HepG2 (cell line): ENCODE measurements around the gene USP9X.

Experiments
- DRAP1 ChIP-seq: IDR thresholded peaks from 2 replicates; pipeline ENCODE4 v1.6.1; 2016; ENCODE audit warnings: missing genetic modification reagents, missing compliant biosample characterization
- HOXA7 ChIP-seq: sonication (generic); formaldehyde crosslinking; IDR thresholded peaks from 2 replicates; pipeline ENCODE4 v1.8.1; 2022; ENCODE audit warnings: mild to moderate bottlenecking, missing genetic modification reagents, moderate library complexity
- MED1 ChIP-seq: sonication (generic); formaldehyde crosslinking; IDR thresholded peaks from 2 replicates; pipeline ENCODE4 v1.4.0; 2020; ENCODE audit warnings: missing genetic modification reagents
- MYC ChIP-seq: sonication (generic); formaldehyde crosslinking; IDR thresholded peaks from 2 replicates; pipeline ENCODE4 v1.9.0; 2021; ENCODE audit warnings: missing genetic modification reagents, borderline replicate concordance
- PBX2 ChIP-seq: IDR thresholded peaks from 2 replicates; pipeline ENCODE4 v1.6.1; 2016; ENCODE audit warnings: control low read depth
- SKIL ChIP-seq: sonication (generic); formaldehyde crosslinking; IDR thresholded peaks from 2 replicates; pipeline ENCODE4 v1.8.0; 2022; ENCODE audit warnings: missing genetic modification reagents, mild to moderate bottlenecking, moderate library complexity, borderline replicate concordance
- ZBTB37 ChIP-seq: sonication (generic); formaldehyde crosslinking; IDR thresholded peaks from 2 replicates; pipeline ENCODE4 v1.4.0; 2020; ENCODE audit warnings: mild to moderate bottlenecking, missing genetic modification reagents
- ZNF256 ChIP-seq: sonication (generic); formaldehyde crosslinking; conservative IDR thresholded peaks from 2 replicates; pipeline ENCODE4 v1.4.0; 2020; ENCODE audit warnings: missing genetic modification reagents
- ZNF282 ChIP-seq: fragments of 450-650 bp; IDR thresholded peaks from 2 replicates; pipeline ENCODE4 v1.6.1; 2018; ENCODE audit not compliant: partially characterized antibody
- ZNF33B ChIP-seq: sonication (generic); formaldehyde crosslinking; IDR thresholded peaks from 2 replicates; pipeline ENCODE4 v1.5.1; 2020; ENCODE audit warnings: mild to moderate bottlenecking, missing genetic modification reagents
- ZNF468 ChIP-seq: sonication (generic); formaldehyde crosslinking; IDR thresholded peaks from 2 replicates; pipeline ENCODE4 v1.8.0; 2022; ENCODE audit warnings: mild to moderate bottlenecking, moderate library complexity, missing genetic modification reagents
- ZNF891 ChIP-seq: sonication (generic); formaldehyde crosslinking; IDR thresholded peaks from 2 replicates; pipeline ENCODE4 v1.5.0; 2020; ENCODE audit warnings: mild to moderate bottlenecking, missing genetic modification reagents
- TF ChIP-seq, protein P1 (sequence below): sonication (generic); formaldehyde crosslinking; IDR thresholded peaks from 2 replicates; pipeline ENCODE4 v1.5.0; 2020; ENCODE audit warnings: mild to moderate bottlenecking, missing genetic modification reagents, moderate library complexity

GRCh38 chrX:41276661-41277506, 191.6 kb downstream of the USP9X start:
- TF ChIP-seq ZNF256 (CRISPR knock-in tag) (no peak), HOXA7 (CRISPR knock-in tag) (no peak), ZNF282 (no peak), ZNF468 (CRISPR knock-in tag) (no peak), ZNF891 (no peak), ZNF33B (no peak), PBX2 (CRISPR knock-in tag) (no peak), MYC (CRISPR knock-in tag) (no peak), DRAP1 (CRISPR knock-in tag) (no peak), ZBTB37 (CRISPR knock-in tag) (no peak), MED1 (CRISPR knock-in tag) (no peak), SKIL (CRISPR knock-in tag) (no peak)
- TF ChIP-seq, protein P1, sequence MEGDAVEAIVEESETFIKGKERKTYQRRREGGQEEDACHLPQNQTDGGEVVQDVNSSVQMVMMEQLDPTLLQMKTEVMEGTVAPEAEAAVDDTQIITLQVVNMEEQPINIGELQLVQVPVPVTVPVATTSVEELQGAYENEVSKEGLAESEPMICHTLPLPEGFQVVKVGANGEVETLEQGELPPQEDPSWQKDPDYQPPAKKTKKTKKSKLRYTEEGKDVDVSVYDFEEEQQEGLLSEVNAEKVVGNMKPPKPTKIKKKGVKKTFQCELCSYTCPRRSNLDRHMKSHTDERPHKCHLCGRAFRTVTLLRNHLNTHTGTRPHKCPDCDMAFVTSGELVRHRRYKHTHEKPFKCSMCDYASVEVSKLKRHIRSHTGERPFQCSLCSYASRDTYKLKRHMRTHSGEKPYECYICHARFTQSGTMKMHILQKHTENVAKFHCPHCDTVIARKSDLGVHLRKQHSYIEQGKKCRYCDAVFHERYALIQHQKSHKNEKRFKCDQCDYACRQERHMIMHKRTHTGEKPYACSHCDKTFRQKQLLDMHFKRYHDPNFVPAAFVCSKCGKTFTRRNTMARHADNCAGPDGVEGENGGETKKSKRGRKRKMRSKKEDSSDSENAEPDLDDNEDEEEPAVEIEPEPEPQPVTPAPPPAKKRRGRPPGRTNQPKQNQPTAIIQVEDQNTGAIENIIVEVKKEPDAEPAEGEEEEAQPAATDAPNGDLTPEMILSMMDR, result no peak
